Hippocampal formation (tissue), 2 donors: ENCODE results near the gene ARHGAP18.

Source experiments
- DNase-seq, 2 donors: peaks; one replicate each; lab custom pipeline; 2025; lab: John Stamatoyannopoulos, UW

ARHGAP18 gene

DNA sequence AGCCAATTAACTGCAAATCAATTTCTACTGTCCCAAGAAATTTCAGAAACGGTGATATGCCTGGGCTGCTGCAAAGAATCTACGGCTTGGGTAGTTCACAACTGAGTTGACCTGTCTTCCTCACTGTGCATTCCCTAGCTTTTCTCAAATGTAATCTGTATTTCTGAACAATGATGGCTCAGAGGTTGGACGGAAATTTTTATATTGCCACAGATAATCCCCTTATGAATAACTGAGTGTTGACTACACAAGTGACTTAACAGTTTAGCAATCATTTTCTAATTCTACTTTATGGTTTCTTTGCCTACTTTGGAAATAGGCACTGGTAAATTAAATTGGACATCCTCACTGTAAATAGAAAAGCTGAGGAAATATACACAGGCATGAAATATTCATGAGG lies 94.5 kb downstream of the ARHGAP18 start:
- no peak for DNase-seq

DNA sequence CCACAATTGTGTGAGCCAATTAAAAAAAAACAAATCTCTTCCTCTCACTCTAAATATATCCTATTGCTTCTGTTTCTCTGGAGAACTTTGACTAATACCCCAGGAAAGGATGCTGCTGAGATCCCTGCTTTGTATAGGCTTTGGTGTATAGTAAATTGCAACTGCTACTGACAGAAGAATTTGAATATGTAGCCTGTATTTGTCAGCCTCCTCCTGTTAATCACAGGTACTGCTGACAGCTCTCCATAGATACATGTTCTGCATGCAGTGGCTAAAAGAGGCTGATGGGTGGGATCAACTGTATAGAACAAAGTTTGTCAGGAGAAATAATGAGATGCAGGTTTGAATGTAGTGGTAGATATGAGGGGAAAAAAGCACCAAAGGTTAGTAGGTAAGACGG lies 95.0 kb downstream of the ARHGAP18 start:
- DNase-seq, result no peak

DNA sequence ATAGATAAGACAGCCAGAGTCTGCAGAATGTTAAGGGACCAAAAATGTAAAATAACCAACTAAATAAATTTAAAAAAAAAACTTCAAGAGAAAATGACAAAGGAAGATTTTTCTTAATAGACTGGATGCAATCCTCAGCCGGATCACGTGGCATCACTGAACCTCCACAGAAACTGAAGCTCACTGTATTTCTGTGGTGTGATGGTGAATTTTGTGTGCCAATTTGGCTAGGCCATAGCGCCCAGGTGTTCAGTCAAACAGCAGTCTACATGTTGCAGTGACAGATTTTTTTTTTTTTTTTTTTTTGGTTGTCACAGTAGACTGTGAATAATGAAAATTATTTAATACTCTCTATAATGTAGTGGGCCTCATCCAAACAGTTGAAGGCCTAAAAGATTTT lies 95.5 kb downstream of the ARHGAP18 start:
- no peak for DNase-seq

DNA sequence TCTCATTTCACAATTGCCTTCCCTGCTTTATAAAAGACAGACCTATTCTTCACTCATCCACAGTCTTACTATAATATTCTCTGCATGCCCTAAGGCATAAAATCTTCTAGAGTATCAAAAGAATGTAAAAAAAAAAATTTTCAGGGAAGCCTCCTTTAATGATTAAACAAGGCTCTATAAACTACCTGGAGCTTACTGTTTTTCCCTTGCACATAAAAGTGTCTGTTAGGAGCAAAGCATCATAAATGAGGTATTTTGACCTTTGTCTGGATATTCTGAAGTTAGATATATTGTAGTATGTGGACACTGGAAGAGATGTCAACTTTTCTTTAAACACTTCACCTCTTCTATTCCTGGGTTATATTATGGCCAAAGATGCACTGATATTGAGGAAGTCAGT lies 97.5 kb downstream of the ARHGAP18 start:
- DNase-seq, result no peak

DNA sequence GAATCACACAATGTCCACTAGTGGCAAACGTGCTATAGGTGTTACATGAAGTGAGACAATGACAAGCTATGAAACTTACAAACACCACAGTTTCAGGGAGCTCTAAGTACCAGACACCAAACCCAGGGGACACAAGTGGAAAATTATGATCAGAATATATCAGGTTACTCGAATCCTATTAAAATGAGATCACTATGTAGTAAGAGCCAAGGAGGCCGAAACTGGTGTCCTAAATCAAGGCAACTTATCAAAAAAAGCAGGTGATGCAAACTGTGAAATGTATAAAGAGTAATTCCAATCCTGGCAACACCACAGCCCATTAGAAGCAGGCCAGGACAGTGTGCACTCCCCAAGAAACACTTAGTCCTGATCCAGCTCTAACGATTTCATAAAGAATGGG lies 100.3 kb downstream of the ARHGAP18 start:
- no peak for DNase-seq

DNA sequence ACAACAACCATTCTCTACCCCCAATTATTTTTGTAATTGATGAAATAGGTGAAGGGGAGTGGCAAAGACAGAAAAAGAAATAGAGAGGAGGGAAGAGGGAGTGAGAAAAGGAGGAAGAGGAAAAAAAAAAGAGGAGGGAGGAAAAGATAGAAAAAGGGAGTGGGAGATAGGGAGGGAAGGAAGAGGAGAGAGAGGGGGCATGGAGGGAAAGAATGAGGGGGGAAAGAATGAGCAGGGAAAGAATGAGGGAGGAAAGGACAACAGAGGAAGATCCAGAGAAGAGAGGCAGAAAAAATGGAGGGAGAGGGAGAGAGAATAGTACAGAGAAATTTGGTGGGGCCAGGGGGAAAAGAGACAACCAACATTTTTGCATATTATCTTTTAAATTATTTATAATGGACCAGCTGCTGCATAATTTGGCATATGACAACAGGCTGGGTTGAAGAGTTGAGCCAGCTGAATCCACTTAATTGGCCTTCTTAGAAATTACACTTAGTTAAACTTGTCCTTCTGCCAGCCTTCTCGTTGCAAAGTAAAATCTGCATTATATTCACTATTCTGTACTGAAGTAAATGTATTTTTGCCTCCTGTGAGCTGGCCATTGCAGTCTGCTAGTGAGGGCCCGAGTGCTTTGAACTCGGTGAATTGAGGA lies 101.0 kb downstream of the ARHGAP18 start:
- DNase-seq, result no peak

DNA sequence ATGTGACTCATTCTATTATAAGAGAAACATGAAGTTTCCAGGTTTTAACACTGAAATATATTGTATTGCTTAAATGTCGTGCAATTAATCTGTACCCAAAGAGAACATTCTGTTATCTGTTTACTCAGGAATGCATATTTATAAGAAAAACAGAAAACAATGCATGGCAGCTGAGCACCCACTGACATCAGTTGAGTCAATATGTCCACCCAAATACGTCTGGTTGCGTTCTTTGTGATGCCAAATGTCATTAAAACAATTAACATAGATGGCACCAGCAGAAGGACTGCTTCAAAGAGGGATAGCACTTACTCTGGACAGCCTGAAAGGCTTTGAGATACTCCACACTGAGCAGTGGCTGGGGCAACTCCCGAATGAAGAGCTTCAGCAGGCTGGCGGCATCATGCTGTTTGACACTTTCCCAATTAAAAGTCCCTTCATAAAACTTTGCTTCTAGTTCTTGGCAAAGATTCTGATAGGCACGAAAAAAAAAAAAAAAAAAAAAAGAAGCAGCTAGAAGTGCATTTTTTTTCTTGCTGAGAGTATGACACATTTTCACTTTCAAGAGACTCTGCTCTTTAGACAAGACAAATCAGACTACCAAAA lies 102.3 kb downstream of the ARHGAP18 start:
- no peak for DNase-seq

DNA sequence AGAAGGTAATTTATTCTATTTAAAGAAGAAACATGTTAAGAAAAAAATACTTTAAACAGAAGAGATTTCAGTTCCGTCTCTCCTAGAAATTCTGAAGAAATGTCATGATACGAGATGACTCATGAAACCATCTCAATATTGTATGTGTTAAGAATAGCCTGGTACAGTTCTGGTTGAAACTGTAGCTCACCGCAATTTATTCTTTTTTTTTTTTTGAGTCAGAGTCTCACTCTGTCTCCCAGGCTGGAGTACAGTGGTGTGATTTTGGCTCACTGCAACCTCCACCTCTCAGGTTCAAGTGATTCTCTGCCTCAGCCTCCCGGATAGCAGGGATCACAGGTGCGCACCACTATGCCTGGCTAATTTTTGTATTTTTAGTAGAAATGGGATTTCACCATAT lies 103.3 kb downstream of the ARHGAP18 start:
- no peak for DNase-seq

DNA sequence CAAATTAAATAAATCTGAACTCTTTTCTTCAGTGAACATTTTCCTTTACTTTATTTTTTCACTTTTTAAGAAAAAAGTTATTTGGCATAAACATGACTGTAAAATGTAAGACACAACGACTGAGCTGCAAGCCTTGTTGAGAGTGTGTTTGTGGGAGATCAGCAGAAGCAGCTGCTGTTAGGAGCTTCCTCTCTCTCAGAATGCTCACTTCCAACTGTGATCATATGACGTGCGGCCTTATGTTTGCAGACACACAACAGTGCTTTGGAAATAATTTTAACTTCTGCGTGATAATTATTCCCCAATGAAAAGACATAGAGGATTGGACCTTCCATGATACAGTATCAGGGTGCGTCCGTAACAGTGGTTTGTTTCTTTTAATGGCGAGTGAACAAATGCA lies 104.0 kb downstream of the ARHGAP18 start:
- peak in 1 of 2 donors; percentile 12 for DNase-seq

DNA sequence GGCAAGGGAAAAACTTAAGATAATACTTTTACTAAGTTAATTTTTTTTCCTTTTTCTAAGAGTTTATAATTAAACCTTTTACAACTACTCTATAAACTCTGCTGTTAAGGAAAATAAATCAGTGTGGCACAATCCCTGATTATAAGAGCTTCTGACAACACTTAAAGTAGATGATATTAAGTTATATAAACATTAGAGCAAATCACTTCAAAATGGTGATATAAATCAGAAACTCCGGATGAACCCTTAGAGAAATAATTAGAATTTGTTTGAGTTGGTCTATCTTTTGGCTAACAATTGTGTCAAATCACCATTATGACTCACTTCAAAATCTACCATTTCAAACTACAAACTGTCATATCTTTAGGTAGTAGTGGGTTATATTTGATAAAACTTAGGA lies 104.9 kb downstream of the ARHGAP18 start:
- no peak for DNase-seq

DNA sequence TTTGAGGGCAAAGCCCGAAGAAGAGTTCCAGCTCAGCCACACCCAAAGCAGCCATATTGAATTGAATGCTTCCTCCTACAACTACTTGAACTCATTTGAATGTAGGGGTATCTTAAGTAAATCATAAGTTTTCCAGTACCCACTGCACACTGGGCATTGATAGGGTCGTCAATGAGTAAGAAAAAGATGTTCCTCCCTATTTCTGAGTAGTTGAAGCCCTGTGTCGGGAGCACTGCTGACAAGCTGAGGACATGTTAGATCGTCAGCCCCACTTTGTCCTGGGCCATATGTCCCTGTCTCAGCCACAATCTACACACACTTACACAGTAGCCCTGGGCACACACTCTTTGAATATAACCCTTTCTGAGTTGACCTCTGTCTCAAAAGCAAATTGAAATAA lies 105.7 kb downstream of the ARHGAP18 start:
- no peak for DNase-seq

DNA sequence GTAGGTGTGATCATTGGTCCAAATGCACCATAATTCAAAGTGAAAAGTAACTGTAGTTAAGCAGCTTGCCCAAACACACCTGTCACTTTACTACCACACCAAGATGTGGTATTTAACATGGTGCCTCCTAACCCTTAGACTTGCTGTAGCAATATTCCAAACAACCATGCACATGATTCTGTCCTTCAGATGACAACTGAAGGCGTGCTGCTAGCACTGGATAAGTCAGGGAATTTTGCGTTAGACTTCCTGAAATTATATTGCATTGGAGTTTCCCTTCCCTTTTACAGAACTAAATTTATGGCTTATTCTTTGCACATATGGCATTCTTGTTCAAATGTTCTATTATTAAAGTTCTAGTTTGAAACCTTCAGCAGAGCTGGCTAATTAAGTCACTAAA lies 106.2 kb downstream of the ARHGAP18 start:
- no peak for DNase-seq

DNA sequence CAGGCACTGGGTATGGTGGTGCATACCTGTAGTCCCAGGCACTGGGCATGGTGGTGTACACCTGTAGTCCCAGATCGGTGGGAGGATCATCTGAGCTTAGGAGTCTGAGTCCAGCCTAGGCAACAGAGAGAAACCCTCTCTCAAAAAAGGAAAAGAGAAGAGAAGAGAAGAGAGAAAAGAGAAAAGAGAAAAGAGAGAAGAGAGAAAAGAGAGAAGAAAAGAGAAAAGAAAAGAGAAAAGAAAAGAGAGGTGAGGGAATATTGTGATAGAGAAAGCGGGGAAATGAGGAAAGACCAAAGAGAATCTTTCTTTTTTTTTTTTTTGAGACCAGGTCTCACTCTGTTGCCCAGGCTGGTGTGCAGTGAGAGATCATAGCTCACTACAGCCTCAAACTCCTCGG lies 108.7 kb downstream of the ARHGAP18 start:
- no peak for DNase-seq

DNA sequence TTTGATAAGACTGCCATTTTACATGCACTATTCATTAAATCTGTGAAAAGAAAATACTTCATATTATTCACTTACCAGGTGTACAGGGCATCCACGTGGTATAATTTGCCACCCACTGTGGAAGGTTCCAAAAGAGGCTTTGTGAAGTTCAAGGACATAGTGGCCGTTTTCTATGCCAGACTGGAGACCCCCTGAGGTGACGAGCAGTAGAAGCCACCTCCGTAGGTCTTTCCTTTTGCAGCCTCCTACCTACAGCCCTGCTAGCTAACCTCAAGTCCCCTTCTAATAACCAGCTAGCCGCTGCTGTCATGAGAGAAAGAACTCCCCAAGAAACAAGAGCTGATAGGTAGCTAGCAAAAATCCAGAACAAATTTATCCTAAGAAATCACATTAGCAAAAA lies 110.5 kb downstream of the ARHGAP18 start:
- no peak for DNase-seq

DNA sequence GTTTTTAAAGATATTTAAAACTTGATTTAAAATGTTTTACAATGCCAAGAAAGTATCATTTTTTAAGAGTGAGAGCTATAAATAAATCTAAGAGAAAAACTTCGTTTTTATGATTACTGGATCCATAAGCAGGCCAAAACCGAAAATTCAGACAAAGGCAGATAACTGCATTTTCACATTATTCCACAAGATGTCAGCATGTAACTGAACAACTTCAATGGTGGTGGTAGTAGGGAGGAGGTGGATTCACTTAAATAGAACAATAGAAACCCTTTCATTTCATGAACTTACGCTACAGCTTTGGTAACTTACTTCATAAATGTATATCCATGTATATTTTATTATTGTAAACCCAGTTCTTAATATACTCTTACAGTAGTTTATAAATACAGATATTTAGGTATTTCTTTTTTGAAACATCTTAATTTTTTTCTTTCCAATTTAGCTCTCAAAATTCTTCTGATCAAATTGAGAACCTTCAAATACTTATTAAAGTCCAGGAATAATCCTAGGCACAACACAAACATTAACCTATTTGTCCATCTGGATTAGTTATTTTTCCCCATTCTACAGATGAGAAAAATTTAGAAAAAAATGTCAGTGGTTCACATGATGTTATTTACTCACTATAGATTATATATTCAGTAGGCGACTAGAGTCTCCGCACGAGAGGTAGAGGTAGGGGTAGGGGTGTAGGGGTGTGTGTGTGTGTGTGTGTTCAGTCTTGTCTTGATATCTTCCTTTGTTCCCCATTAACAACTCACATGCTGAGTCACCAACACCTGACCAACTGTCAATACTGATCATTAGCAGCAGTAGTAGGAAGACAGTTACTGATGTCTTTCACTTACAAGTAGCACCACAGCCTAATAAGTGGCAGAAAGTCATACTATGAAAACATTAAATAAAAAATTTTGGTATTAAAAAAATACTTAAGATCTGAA lies 111.5 kb downstream of the ARHGAP18 start:
- DNase-seq, result peak in 1 of 2 donors; percentile 87

DNA sequence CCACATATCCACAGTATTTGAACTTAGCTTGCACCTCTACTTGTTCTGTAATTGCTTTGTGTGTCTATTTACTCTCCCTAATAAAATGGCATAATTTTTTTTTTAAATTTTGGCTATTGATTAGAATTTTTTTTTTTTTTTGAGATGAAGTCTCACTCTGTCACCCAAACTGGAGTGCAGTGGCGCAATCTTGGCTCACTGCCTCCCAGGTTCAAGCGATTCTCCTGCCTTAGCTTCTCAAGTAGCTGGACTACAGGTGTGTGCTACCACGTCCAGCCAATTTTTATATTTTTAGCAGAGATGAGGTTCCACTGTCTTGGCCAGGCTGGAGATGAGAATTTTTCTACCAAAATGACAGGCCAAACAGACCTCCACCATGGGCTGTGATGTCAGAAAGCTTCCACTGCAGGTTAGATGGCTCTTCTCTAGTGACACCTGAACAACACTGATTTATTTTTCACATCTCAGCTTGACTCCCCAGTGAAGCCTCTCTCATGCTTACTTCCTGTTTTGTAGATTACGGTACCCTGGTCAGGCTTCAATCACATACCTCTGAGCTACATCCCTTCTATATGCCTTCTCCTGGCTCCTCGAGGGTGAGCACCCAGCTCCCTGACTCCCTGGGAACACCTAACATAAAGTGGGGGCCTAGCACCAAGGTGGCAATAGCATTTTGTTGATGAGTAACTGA lies 112.8 kb downstream of the ARHGAP18 start:
- no peak for DNase-seq

DNA sequence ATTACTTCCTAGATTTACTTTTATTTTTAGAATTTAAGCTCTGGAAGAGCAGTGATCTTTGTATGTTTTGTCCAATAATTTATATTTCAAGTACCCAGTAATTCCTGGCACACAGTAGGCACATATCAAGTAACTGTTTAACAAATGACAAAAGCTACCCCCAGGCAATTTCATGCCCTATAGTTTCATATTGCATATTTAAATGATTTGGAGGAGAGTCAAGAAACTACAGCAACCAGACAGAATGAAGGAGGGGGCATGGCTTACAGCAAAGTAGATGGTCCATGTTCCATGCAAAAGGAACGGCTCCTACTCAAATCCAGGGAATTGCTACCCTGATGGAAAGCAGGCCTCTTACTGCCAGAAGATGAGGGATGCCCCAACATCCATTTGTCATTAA lies 113.5 kb downstream of the ARHGAP18 start:
- DNase-seq, result no peak

DNA sequence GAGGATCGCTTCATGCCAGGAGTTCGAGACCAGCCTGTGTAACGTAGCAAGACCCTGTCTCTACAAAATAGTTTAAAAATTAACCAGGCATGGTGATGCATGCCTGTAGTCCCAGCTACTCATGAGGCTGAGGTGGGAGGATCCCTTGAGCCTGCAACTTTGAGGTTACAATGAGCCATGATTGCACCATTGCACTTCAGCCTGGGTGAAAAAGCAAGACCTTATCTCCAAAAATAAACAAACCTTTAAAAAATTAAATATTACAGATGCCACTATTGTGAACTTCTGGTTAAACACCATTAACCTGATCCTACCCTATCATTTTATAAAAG lies 116.8 kb downstream of the ARHGAP18 start:
- DNase-seq, result no peak

DNA sequence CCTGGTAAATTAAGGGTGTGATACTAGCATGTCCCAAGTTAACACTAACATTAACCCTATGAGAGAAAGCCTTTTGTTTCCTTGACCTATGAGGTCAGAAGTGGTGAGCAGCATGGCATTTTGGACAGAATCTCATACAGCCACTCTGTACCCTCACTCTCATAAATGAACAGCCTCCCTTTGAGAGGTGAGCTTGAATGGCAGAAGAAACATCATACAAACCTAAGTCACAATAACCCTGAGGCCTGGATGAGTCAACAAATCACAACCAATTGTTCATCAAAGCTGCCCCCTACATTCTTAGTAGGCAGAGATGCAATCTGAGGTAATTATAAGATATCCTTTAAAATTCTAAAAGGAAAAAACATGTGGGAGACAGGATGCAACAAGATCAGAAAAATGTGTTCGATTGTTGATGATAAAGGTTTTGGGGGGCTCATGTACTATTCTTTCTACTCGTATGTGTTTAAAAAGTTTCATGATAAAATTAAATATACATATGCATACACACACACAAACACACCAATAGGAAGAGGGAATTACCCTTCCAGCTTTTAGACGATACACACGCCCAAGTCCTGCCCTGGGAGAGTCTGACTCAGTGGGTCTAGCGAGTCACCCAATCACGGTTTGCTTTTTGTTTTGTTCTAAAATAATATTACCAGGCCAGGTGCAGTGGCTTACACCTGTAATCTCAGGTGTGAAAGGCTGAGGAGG lies 117.3 kb downstream of the ARHGAP18 start:
- no peak for DNase-seq

DNA sequence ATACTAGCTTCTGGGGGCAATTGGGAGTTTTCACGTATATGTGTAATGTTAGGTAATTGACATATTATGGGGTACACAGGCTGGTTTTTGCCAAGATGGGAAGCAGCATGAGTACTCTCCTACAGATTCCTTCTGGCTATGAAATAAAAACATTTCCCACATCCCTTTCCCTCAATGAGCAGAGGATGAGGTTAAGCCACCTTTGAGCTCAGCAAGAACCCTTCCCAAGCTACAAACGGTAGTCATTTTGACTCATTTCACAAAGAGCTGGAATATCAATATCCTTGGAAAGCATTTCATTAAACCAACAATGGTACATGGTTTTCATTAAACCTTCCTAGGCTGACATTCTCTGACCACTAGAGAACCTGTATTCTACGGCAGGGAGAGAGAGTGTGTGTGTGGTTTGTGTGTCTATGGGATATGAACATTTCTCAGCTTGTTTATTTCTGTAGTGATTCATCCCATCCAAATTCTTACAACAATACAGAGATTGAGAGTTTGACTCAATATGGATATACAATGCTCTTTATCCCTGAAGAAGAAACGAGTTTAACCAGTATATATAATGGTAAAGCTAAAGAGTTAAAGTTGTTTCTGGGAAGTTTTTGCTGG lies 119.5 kb downstream of the ARHGAP18 start:
- DNase-seq, result no peak

DNA sequence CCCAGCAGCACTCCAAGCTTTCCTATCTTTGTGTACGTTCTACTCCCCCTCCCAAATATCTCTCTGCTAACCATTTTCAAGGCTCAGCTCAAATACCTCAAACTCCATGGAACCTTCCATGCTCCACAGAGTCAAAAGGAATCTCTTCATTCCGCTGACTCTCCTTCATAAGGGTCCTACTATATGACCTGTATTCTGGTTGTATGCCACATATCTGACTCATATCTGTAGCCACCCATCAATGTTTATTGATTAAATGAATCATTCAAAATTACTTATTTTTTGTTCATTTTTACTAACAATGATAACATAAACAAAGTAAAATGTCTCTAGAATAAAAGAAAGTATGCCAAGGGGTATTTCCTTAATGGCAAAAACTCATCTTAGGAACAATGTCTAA lies 123.2 kb downstream of the ARHGAP18 start:
- no peak for DNase-seq
